M059J (cell line): Measurements from ENCODE around the gene ADARB2. TPM values are rescaled to one million over a fixed set of nuclear protein-coding genes. Genes with fewer than 3 reads are reported as not detected.

ENCODE experiments used
- DNase-seq: peaks from one replicate; pipeline ENCODE4 v3.0.0-alpha.2; 2012; ENCODE audit warnings: low read depth
- total RNA-seq: library from RNA; depleted of rRNA; stranded (reverse); fragments of >200 nt; shearing (Covaris generic); gene quantifications from 2 replicates; pipeline ENCODE4 v1.2.3, GENCODE V29; 2014

ADARB2 gene
- total RNA-seq, 1 experiment from 2014 or later, result not detected

- no peak for DNase-seq
These were observed 141.6 kb downstream of the ADARB2 start for GRCh38 chr10:1595726-1596125.

GRCh38 chr10:1595242-1595600 is 142.1 kb downstream of the ADARB2 start:
- DNase-seq, result no peak

- DNase-seq, result no peak
These were observed 142.7 kb downstream of the ADARB2 start for GRCh38 chr10:1594372-1595241.

- no peak for DNase-seq
These were observed 145.6 kb downstream of the ADARB2 start for GRCh38 chr10:1591742-1592141.

GRCh38 chr10:1591045-1591444 is 146.3 kb downstream of the ADARB2 start:
- no peak for DNase-seq

GRCh38 chr10:1589257-1589656 is 148.1 kb downstream of the ADARB2 start:
- no peak for DNase-seq

- no peak for DNase-seq
These were observed 154.6 kb downstream of the ADARB2 start for GRCh38 chr10:1582739-1583138.

- DNase-seq, result no peak
These were observed 156.1 kb downstream of the ADARB2 start for GRCh38 chr10:1581189-1581588.

GRCh38 chr10:1579671-1580070 is 157.7 kb downstream of the ADARB2 start:
- DNase-seq, result no peak

GRCh38 chr10:1579141-1579491 is 158.2 kb downstream of the ADARB2 start:
- no peak for DNase-seq

- DNase-seq, result no peak
These were observed 158.8 kb downstream of the ADARB2 start for GRCh38 chr10:1578392-1579140.

- no peak for DNase-seq
These were observed 159.4 kb downstream of the ADARB2 start for GRCh38 chr10:1577945-1578344.

GRCh38 chr10:1577373-1577770 is 160.0 kb downstream of the ADARB2 start:
- DNase-seq, result no peak

GRCh38 chr10:1576467-1577372 is 160.6 kb downstream of the ADARB2 start:
- DNase-seq, result no peak

GRCh38 chr10:1575481-1576244 is 161.7 kb downstream of the ADARB2 start:
- no peak for DNase-seq

- DNase-seq, result no peak
These were observed 162.6 kb downstream of the ADARB2 start for GRCh38 chr10:1574719-1575118.

GRCh38 chr10:1573981-1574380 is 163.3 kb downstream of the ADARB2 start:
- no peak for DNase-seq

- no peak for DNase-seq
These were observed 163.9 kb downstream of the ADARB2 start for GRCh38 chr10:1573334-1573969.

- DNase-seq, result no peak
These were observed 164.6 kb downstream of the ADARB2 start for GRCh38 chr10:1572519-1573333.
